Measurements from ENCODE around the gene SPRYD3. TPM values are rescaled to one million over a fixed set of nuclear protein-coding genes. Genes with fewer than 3 reads are reported as not detected.
A peak's percentile ranks its signal among the peaks of the same experiment; 100 is the strongest.

The SPRYD3 gene
- total RNA-seq, 1 experiment from 2014 or later, result 35.2 TPM

DNA sequence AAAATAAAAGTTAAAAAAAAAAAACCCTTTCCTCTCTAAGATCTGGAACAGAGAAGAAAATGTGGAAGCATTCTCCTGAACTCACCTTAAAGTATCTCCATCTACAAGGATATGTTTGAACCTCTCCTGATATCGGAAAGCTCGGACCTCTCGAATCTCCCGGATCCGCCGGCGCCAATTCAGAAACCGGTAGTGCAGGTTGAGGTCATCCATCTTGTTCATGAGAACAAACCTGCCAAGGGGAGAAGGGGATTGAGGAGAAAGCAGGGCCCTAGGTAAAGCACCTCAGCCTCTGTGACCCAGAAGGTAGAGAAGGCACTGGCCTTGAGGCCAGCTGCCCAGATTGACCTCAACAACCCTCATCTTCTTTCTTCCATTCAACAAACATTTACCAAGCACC, 2.2 kb downstream of the SPRYD3 start:
- BruUV-seq (replicated peaks), result no TSS peak
- Mint-ChIP-seq H3K4me3 (ENCODE audit: unreplicated experiment) (peak overlapping the region; percentile 73), H3K36me3 (ENCODE audit: insufficient read depth, unreplicated experiment) (peaks cover 61% of the 10 kb centered on the region), H3K4me1 (ENCODE audit: insufficient read depth, unreplicated experiment) (peaks cover 29% of the 10 kb centered on the region), H3K27ac (ENCODE audit: low read depth, unreplicated experiment) (no peak overlapping the region), H3K27me3 (ENCODE audit: insufficient read depth, unreplicated experiment) (no peaks in the 10 kb centered on the region), H3K9me3 (ENCODE audit: unreplicated experiment) (no peaks in the 10 kb centered on the region)
- intact Hi-C loops (cut with micrococcal nuclease), result no loop called here
- TF ChIP-seq, protein P1, sequence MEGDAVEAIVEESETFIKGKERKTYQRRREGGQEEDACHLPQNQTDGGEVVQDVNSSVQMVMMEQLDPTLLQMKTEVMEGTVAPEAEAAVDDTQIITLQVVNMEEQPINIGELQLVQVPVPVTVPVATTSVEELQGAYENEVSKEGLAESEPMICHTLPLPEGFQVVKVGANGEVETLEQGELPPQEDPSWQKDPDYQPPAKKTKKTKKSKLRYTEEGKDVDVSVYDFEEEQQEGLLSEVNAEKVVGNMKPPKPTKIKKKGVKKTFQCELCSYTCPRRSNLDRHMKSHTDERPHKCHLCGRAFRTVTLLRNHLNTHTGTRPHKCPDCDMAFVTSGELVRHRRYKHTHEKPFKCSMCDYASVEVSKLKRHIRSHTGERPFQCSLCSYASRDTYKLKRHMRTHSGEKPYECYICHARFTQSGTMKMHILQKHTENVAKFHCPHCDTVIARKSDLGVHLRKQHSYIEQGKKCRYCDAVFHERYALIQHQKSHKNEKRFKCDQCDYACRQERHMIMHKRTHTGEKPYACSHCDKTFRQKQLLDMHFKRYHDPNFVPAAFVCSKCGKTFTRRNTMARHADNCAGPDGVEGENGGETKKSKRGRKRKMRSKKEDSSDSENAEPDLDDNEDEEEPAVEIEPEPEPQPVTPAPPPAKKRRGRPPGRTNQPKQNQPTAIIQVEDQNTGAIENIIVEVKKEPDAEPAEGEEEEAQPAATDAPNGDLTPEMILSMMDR (IDR thresholded peaks at IDR 0.05; ENCODE audit: unreplicated experiment), result no peak
- CTCF ChIA-PET, result interaction anchor here (0.6 to 6.9 kb wide), 4 partner anchors 12 to 118 kb away, joined by 3 to 85 read pairs (median 6); no protein-coding TSS in a partner anchor
- POLR2A ChIA-PET, result interaction anchor here (0.5 to 2.8 kb wide), 5 partner anchors 9 to 573 kb away, joined by 3 to 15 read pairs (median 3); no protein-coding TSS in a partner anchor
- DNase-seq (ENCODE audit: unreplicated experiment), result no peak

DNA sequence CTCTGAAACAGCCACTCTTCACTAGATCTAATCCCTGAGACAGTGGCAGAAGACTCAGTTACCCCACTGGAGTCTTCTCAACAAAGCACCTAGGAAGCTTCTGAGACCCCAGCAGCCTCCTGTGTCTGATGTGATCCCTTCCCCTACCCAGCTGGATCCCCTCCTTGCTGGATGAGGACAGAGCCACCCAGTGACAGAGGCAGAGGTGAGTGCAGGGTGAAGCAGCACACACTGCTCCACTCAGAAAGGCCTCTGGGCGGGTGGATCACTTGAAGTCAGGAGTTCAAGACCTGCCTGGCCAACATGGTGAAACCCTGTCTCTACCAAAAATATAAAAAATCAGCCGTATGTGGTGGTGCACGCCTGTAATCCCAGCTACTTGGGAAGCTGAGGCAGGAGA, 2.7 kb downstream of the SPRYD3 start:
- no peak overlapping the region for H3K4me3 Mint-ChIP-seq (ENCODE audit: unreplicated experiment)
- peaks cover 29% of the 10 kb centered on the region for H3K4me1 Mint-ChIP-seq (ENCODE audit: insufficient read depth, unreplicated experiment)
- ChIA-PET POLR2A (interaction anchor here (0.5 to 1.5 kb wide), 4 partner anchors 23 to 573 kb away, joined by 3 read pairs; no protein-coding TSS in a partner anchor), CTCF (interaction anchor here (1.6 to 6.9 kb wide), 2 partner anchors 11 to 23 kb away, joined by 9 to 85 read pairs; no protein-coding TSS in a partner anchor)
- H3K36me3 Mint-ChIP-seq (ENCODE audit: insufficient read depth, unreplicated experiment), result peaks cover 61% of the 10 kb centered on the region
- no peaks in the 10 kb centered on the region for H3K27me3 Mint-ChIP-seq (ENCODE audit: insufficient read depth, unreplicated experiment)
- no peak overlapping the region for H3K27ac Mint-ChIP-seq (ENCODE audit: low read depth, unreplicated experiment)
- TF ChIP-seq, protein P1 (IDR thresholded peaks at IDR 0.05; ENCODE audit: unreplicated experiment), result no peak
- intact Hi-C loops (cut with micrococcal nuclease), result no loop called here
- no peak for DNase-seq (ENCODE audit: unreplicated experiment)
- no peaks in the 10 kb centered on the region for H3K9me3 Mint-ChIP-seq (ENCODE audit: unreplicated experiment)
- no TSS peak for BruUV-seq (replicated peaks)

DNA sequence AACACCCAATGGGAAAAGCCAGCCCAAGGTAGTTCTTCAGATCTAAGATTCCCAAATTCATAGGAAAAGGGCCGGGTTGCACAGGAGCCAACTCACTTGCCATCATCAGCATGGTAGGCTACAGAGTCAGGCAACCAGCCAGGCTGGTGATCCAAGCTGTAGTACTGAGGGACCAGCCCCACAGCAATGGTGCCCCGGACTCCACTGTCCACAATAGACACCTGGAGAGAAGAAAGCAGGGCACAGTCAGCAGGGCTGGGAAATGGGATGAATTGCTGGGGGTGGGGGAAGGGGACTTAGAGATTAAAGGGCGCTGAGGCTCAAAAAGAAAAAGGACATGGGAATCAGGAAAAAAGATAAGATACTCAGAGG, 4.2 kb downstream of the SPRYD3 start:
- Mint-ChIP-seq H3K4me1 (ENCODE audit: insufficient read depth, unreplicated experiment) (peaks cover 18% of the 10 kb centered on the region), H3K27ac (ENCODE audit: low read depth, unreplicated experiment) (no peak overlapping the region), H3K4me3 (ENCODE audit: unreplicated experiment) (no peak overlapping the region), H3K9me3 (ENCODE audit: unreplicated experiment) (no peaks in the 10 kb centered on the region), H3K36me3 (ENCODE audit: insufficient read depth, unreplicated experiment) (peaks cover 69% of the 10 kb centered on the region), H3K27me3 (ENCODE audit: insufficient read depth, unreplicated experiment) (no peaks in the 10 kb centered on the region)
- intact Hi-C loops (cut with micrococcal nuclease), result no loop called here
- ChIA-PET CTCF (interaction anchor here (1.0 to 6.9 kb wide), 2 partner anchors 10 to 27 kb away, joined by 3 to 85 read pairs; no protein-coding TSS in a partner anchor), POLR2A (interaction anchor here (1.0 to 1.5 kb wide), 2 partner anchors 24 to 26 kb away, joined by 3 read pairs; no protein-coding TSS in a partner anchor)
- no TSS peak for BruUV-seq (replicated peaks)
- TF ChIP-seq, protein P1 (IDR thresholded peaks at IDR 0.05; ENCODE audit: unreplicated experiment), result no peak
- no peak for DNase-seq (ENCODE audit: unreplicated experiment)

DNA sequence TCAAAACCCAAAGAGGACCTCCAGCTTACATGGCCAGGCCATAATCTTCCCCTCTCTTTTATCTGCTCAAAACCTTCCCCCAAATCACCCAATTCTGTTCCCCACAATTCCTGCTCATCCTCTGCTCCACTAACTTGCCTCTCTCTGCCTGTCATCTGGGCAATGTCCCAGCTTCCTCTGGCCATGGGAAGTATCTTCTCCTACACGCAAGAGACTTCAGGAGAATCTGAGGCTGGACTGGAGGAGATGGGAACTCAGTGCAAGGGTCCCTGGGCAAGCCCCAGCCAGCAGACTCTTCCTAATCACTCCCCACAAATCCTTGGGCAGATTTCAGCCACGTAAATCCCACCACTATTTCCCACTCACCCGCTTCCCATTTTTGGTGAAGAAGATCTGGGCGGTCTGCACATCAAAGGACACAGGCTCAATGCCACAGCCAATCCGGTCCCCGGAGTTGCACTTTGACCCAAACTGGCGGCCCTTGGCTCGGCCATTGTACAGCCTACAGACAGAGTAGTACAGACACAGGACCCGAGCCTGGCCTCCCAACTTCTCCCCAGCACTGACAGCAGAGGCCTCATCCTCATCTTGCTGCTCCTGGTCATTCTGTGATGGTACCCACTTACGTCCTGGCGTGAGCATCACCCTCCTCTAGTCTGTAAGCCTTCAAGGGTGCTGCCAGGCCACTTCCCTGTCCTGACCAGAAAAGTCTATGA, 4.7 kb downstream of the SPRYD3 start:
- no peak for DNase-seq (ENCODE audit: unreplicated experiment)
- no peak overlapping the region for H3K27ac Mint-ChIP-seq (ENCODE audit: low read depth, unreplicated experiment)
- ChIA-PET POLR2A (interaction anchor here (1.0 kb wide), 1 partner anchor 26 kb away, joined by 3 read pairs; no protein-coding TSS in a partner anchor), CTCF (interaction anchor here (0.6 to 15.4 kb wide), 5 partner anchors 9 to 254 kb away, joined by 3 to 267 read pairs (median 4); partner anchors contain the start of genes IGFBP6 and SOAT2)
- H3K27me3 Mint-ChIP-seq (ENCODE audit: insufficient read depth, unreplicated experiment), result no peaks in the 10 kb centered on the region
- no TSS peak for BruUV-seq (replicated peaks)
- peaks cover 14% of the 10 kb centered on the region for H3K4me1 Mint-ChIP-seq (ENCODE audit: insufficient read depth, unreplicated experiment)
- no peak overlapping the region for H3K4me3 Mint-ChIP-seq (ENCODE audit: unreplicated experiment)
- intact Hi-C loops (cut with micrococcal nuclease), result no loop called here
- peaks cover 69% of the 10 kb centered on the region for H3K36me3 Mint-ChIP-seq (ENCODE audit: insufficient read depth, unreplicated experiment)
- TF ChIP-seq, protein P1 (IDR thresholded peaks at IDR 0.05; ENCODE audit: unreplicated experiment), result no peak
- H3K9me3 Mint-ChIP-seq (ENCODE audit: unreplicated experiment), result no peaks in the 10 kb centered on the region
